Stimulated activated naive CD4-positive, alpha-beta T cell (primary cell): ENCODE data around the gene SORCS2.

Experiments used
- DNase-seq, 6 experiments: peaks; one replicate each; lab custom pipeline; 2025; lab: John Stamatoyannopoulos, UW

SORCS2 gene

GRCh38 chr4:7652906-7653305, 460.6 kb downstream of the SORCS2 start:
- no peak for DNase-seq

GRCh38 chr4:7653510-7654369, 461.4 kb downstream of the SORCS2 start:
- DNase-seq = no peak

- no peak for DNase-seq
Observed at GRCh38 chr4:7654550-7655445, 462.5 kb downstream of the SORCS2 start.

GRCh38 chr4:7655511-7656243, 463.3 kb downstream of the SORCS2 start:
- DNase-seq = no peak

- DNase-seq = no peak
Observed at GRCh38 chr4:7656244-7656800, 464.0 kb downstream of the SORCS2 start.

GRCh38 chr4:7657545-7658297, 465.4 kb downstream of the SORCS2 start:
- DNase-seq = no peak

- no peak for DNase-seq
Observed at GRCh38 chr4:7658341-7659204, 466.2 kb downstream of the SORCS2 start.

GRCh38 chr4:7659429-7660175, 467.3 kb downstream of the SORCS2 start:
- DNase-seq = no peak

GRCh38 chr4:7660176-7661039, 468.1 kb downstream of the SORCS2 start:
- no peak for DNase-seq

GRCh38 chr4:7661066-7661748, 468.9 kb downstream of the SORCS2 start:
- no peak for DNase-seq

GRCh38 chr4:7661846-7662506, 469.6 kb downstream of the SORCS2 start:
- no peak for DNase-seq

GRCh38 chr4:7662507-7662846, 470.1 kb downstream of the SORCS2 start:
- DNase-seq = no peak

GRCh38 chr4:7663075-7663541, 470.8 kb downstream of the SORCS2 start:
- DNase-seq = no peak

GRCh38 chr4:7664106-7664505, 471.8 kb downstream of the SORCS2 start:
- DNase-seq = no peak

GRCh38 chr4:7665321-7665720, 473.0 kb downstream of the SORCS2 start:
- no peak for DNase-seq

- no peak for DNase-seq
Observed at GRCh38 chr4:7666011-7666410, 473.7 kb downstream of the SORCS2 start.

GRCh38 chr4:7666744-7667143, 474.4 kb downstream of the SORCS2 start:
- no peak for DNase-seq
